DMS153 treated with DMSO at 0.1 percent for 48 hours (cell line): ENCODE measurements around the gene FAM83E.
"Not testable (repeated sequence)": the region's sequence is repeated elsewhere in the genome, so short reads cannot be mapped to it uniquely, and the experiment has no call there.

Experiments
- DNase-seq: peaks from one replicate; lab custom pipeline; 2025; ENCODE audit not compliant: unreplicated experiment; lab: John Stamatoyannopoulos, UW

The FAM83E gene

GRCh38 chr19:48641850-48642249, 27.0 kb upstream of the FAM83E start:
- DNase-seq = no peak

GRCh38 chr19:48639483-48640375, 24.9 kb upstream of the FAM83E start:
- DNase-seq = no peak

GRCh38 chr19:48638831-48639381, 24.0 kb upstream of the FAM83E start:
- no peak for DNase-seq

- DNase-seq = peak; percentile 84
Measured at GRCh38 chr19:48637948-48638830, 23.3 kb upstream of the FAM83E start.

GRCh38 chr19:48637449-48637947, 22.6 kb upstream of the FAM83E start:
- DNase-seq = peak; percentile 94

- no peak for DNase-seq
Measured at GRCh38 chr19:48636859-48637448, 22.1 kb upstream of the FAM83E start, which contains the start of gene DBP. TSS of gene DBP (minus strand) at chr19:48637379. CDS start at chr19:48636994, 385 bp downstream.

- peak; percentile 30 for DNase-seq
Measured at GRCh38 chr19:48635966-48636858, 21.3 kb upstream of the FAM83E start.

GRCh38 chr19:48635263-48635965, 20.5 kb upstream of the FAM83E start:
- DNase-seq = no peak

- DNase-seq = peak; percentile 86
Measured at GRCh38 chr19:48634424-48635262, 19.8 kb upstream of the FAM83E start.

GRCh38 chr19:48634036-48634342, 19.1 kb upstream of the FAM83E start:
- DNase-seq = no peak

- no peak for DNase-seq
Measured at GRCh38 chr19:48633148-48634035, 18.5 kb upstream of the FAM83E start.

- DNase-seq = no peak
Measured at GRCh38 chr19:48632692-48633147, 17.8 kb upstream of the FAM83E start.

- not testable (repeated sequence) for DNase-seq
Measured at GRCh38 chr19:48632286-48632685, 17.4 kb upstream of the FAM83E start.

- DNase-seq = no peak
Measured at GRCh38 chr19:48631225-48631624, 16.3 kb upstream of the FAM83E start.

GRCh38 chr19:48630296-48631063, 15.6 kb upstream of the FAM83E start:
- no peak for DNase-seq

- peak; percentile 86 for DNase-seq
Measured at GRCh38 chr19:48629599-48630295, 14.9 kb upstream of the FAM83E start.
